A673 (cell line): Measurements from ENCODE around the gene RPL36. TPM values are rescaled to one million over a fixed set of nuclear protein-coding genes. Genes with fewer than 3 reads are reported as not detected.

Experiments
- BruUV-seq: library from RNA; stranded (reverse); fragments of 400-500 nt; replicated peaks from 2 replicates; lab custom pipeline; 2021; lab: Mats Ljungman, UMichigan
- CTCF ChIA-PET: fragments of 300-600 bp; sonication (Branson Sonifier 250); formaldehyde crosslinking; loops from one replicate; lab custom pipeline; 2022; ENCODE audit warnings: antibody characterized with exemption; lab: Charles Lee
- POLR2A ChIA-PET: fragments of 300-600 bp; sonication (Branson Sonifier 250); formaldehyde crosslinking; loops from one replicate; lab custom pipeline; 2022; ENCODE audit warnings: antibody characterized with exemption; ENCODE audit not compliant: low non-redundant PET; lab: Charles Lee
- DNase-seq: peaks from one replicate; pipeline ENCODE4 v3.0.0-alpha.2; 2015; ENCODE audit warnings: low spot score
- H3K27ac ChIP-seq: fragments of 200-600 bp; sonication (generic); 2 replicates; pipeline ENCODE4 v1.5.1; 2016; ENCODE audit warnings: mixed run types, low read depth, mild to moderate bottlenecking, mixed read lengths, antibody characterized with exemption, low read length; ENCODE audit not compliant: poor library complexity, severe bottlenecking
- H3K27me3 ChIP-seq: fragments of 200-600 bp; sonication (generic); replicated peaks from 2 replicates; pipeline ENCODE4 v1.6.1; 2017; ENCODE audit warnings: mixed run types, low read depth, mild to moderate bottlenecking, mixed read lengths, antibody characterized with exemption, low read length; ENCODE audit not compliant: insufficient read depth, poor library complexity
- H3K36me3 ChIP-seq: fragments of 200-600 bp; sonication (generic); 2 replicates; pipeline ENCODE4 v1.6.1; 2016; ENCODE audit warnings: mixed run types, mild to moderate bottlenecking, mixed read lengths, antibody characterized with exemption, low read length; ENCODE audit not compliant: insufficient read depth, poor library complexity, severe bottlenecking
- H3K4me1 ChIP-seq: fragments of 200-600 bp; sonication (generic); 2 replicates; pipeline ENCODE4 v1.6.1; 2017; ENCODE audit warnings: mixed run types, mild to moderate bottlenecking, mixed read lengths, antibody characterized with exemption, low read length; ENCODE audit not compliant: insufficient read depth, poor library complexity, severe bottlenecking
- H3K4me3 ChIP-seq: fragments of 200-600 bp; sonication (generic); 2 replicates; pipeline ENCODE4 v1.5.1; 2016; ENCODE audit warnings: low read depth, mixed run types, mild to moderate bottlenecking, mixed read lengths, low read length; ENCODE audit not compliant: poor library complexity, severe bottlenecking
- H3K9me3 ChIP-seq: fragments of 200-600 bp; sonication (generic); 2 replicates; pipeline ENCODE4 v1.6.1; 2016; ENCODE audit warnings: mixed run types, low read depth, mild to moderate bottlenecking, mixed read lengths, antibody characterized with exemption, low read length; ENCODE audit not compliant: poor library complexity, severe bottlenecking
- EZH2 ChIP-seq: fragments of 200-600 bp; sonication (generic); IDR thresholded peaks from 2 replicates; pipeline ENCODE4 v1.6.1; 2017; ENCODE audit warnings: borderline replicate concordance, low read depth, mild to moderate bottlenecking, mixed read lengths, antibody characterized with exemption, low read length; ENCODE audit not compliant: poor library complexity, severe bottlenecking
- intact Hi-C: fragments of 100-400 bp; cut with micrococcal nuclease; formaldehyde crosslinking; loops from one replicate; pipeline ENCODE4 v1.10.0; 2022; ENCODE audit not compliant: unreplicated experiment
- total RNA-seq: library from RNA; stranded (reverse); gene quantifications from 2 replicates; pipeline ENCODE4 v1.2.3, GENCODE V29; 2021
- TF ChIP-seq, protein P1 (sequence below): fragments of 300-800, 200-600 bp; sonication (generic); conservative IDR thresholded peaks from 2 replicates; pipeline ENCODE4 v1.5.1; 2017; ENCODE audit warnings: low read depth, mild to moderate bottlenecking, antibody characterized with exemption, low read length, moderate library complexity, mixed read lengths

RPL36 gene
- total RNA-seq, 1 experiment from 2014 or later, result 992 TPM

DNA sequence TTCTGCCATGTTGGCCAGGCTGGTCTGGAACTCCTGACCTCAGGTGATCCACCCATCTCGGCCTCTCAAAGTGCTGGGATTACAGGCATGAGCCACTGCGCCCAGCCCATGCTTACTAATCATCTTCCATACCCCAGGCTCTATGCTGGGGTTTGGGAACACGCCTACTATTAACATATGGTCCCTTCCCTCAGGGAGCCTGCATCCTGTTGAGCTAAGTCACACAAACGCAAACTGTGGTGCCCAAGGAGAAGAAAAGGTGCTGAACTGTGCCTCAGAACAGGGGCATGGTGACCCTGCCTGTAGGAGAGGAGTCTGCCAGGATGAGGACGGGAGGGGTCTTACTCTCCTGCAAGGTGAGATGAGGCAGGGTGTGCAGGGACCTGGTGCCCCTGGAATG lies 15.4 kb upstream of the RPL36 start:
- no peaks in the 10 kb centered on the region for H3K4me1 ChIP-seq
- H3K36me3 ChIP-seq, result peaks cover 8% of the 10 kb centered on the region
- no peaks in the 10 kb centered on the region for H3K27me3 ChIP-seq
- BruUV-seq, result no TSS peak
- no peak overlapping the region for H3K27ac ChIP-seq
- intact Hi-C loops, result no loop called here
- H3K4me3 ChIP-seq, result no peak overlapping the region
- ChIA-PET CTCF (no interaction called here), POLR2A (no interaction called here)
- H3K9me3 ChIP-seq, result no peaks in the 10 kb centered on the region
- no peak for TF ChIP-seq EZH2
- TF ChIP-seq, protein P1, sequence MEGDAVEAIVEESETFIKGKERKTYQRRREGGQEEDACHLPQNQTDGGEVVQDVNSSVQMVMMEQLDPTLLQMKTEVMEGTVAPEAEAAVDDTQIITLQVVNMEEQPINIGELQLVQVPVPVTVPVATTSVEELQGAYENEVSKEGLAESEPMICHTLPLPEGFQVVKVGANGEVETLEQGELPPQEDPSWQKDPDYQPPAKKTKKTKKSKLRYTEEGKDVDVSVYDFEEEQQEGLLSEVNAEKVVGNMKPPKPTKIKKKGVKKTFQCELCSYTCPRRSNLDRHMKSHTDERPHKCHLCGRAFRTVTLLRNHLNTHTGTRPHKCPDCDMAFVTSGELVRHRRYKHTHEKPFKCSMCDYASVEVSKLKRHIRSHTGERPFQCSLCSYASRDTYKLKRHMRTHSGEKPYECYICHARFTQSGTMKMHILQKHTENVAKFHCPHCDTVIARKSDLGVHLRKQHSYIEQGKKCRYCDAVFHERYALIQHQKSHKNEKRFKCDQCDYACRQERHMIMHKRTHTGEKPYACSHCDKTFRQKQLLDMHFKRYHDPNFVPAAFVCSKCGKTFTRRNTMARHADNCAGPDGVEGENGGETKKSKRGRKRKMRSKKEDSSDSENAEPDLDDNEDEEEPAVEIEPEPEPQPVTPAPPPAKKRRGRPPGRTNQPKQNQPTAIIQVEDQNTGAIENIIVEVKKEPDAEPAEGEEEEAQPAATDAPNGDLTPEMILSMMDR, result no peak
- no peak for DNase-seq

DNA sequence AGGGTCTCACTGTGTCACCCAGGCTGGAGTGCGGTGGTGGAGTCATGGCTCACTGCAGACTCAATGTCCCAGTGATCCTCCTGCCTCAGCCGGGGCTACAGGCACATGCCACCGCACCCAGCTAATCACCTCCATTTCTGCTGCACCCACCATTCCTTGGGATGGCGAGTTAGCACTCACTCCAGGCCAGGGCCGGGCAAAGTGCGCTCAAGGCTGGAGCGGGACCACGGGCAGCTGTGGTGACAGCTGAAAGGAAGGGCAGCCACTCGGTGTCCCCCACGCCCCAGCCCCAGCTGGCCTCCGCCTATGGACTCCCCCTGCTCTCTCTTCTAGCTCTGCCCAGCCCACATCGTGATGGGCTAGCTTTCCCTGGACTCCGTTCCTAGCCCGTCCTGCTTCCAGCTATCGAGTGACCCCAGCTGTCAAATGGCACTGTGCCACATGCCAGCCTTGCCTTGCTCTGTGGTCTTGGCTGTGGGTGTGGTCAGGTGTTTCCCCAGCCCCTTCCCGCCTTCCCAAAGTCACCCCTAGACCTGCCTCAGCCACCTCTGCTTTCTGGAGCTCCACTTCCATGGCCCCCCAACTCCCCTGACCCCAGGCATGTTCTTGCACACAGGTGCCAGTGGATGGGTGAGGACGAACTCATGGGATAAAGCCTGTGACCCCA lies 13.9 kb upstream of the RPL36 start:
- intact Hi-C loops, result no loop called here
- no peak for DNase-seq
- Histone ChIP-seq H3K27ac (no peak overlapping the region), H3K27me3 (no peaks in the 10 kb centered on the region), H3K9me3 (no peaks in the 10 kb centered on the region), H3K4me1 (no peaks in the 10 kb centered on the region), H3K36me3 (peaks cover 2% of the 10 kb centered on the region), H3K4me3 (no peak overlapping the region)
- TF ChIP-seq, protein P1, result no peak
- TF ChIP-seq EZH2, result no peak
- ChIA-PET POLR2A (no interaction called here), CTCF (no interaction called here)
- BruUV-seq, result no TSS peak

DNA sequence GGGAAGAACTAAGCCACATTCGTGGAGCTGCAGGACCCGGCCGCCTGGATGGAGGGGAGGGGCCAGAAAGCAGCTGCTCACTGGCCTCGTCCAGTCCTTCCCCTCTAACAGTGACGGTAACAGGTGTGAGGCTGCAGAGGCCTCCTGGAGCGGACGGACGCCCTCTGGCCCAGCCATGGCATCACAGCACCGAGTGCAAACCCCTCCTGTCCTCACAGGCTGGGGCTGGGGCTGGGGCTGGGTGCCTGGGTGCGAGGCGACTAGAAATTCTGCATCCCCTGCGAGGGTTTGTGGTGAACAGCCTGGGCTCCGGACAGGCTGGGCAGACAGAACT lies 13.4 kb upstream of the RPL36 start:
- Histone ChIP-seq H3K4me1 (no peaks in the 10 kb centered on the region), H3K27ac (no peak overlapping the region), H3K9me3 (no peaks in the 10 kb centered on the region), H3K27me3 (no peaks in the 10 kb centered on the region), H3K4me3 (no peak overlapping the region), H3K36me3 (peaks cover 2% of the 10 kb centered on the region)
- ChIA-PET POLR2A (no interaction called here), CTCF (no interaction called here)
- TF ChIP-seq, protein P1, result no peak
- no peak for TF ChIP-seq EZH2
- no peak for DNase-seq
- intact Hi-C loops, result no loop called here
- no TSS peak for BruUV-seq
